Measurements from ENCODE around the gene ATAD5. TPM values are rescaled to one million over a fixed set of nuclear protein-coding genes. Genes with fewer than 3 reads are reported as not detected.

The ATAD5 gene
- total RNA-seq, 1 experiment from 2014 or later, result 26.0 TPM

DNA sequence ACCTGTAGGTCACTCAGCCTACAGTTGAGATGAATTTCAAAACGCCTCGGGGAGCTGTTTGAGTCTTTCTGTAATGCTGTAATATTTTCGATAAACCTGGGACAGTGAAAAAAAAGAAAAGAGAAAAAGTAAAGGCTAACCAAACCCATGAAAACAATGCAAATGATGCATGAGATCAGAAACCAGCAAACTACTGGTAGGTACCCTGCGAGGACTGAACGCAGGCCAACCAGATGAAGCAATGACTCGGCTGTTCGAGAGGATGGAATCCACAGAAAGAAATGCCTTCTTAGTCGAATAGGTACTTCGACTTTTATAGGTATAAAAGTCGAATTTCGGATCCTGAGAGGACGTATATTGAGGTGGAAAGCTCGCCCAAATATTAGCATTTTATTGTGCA, 509 bp upstream of the ATAD5 start:
- CTCF ChIA-PET, result interaction anchor here (0.5 to 1.6 kb wide), 2 partner anchors 134 to 385 kb away, joined by 3 read pairs; no protein-coding TSS in a partner anchor
- H3K4me3 Mint-ChIP-seq, result peak overlapping the region; percentile 98
- POLR2A ChIA-PET, result no interaction called here

DNA sequence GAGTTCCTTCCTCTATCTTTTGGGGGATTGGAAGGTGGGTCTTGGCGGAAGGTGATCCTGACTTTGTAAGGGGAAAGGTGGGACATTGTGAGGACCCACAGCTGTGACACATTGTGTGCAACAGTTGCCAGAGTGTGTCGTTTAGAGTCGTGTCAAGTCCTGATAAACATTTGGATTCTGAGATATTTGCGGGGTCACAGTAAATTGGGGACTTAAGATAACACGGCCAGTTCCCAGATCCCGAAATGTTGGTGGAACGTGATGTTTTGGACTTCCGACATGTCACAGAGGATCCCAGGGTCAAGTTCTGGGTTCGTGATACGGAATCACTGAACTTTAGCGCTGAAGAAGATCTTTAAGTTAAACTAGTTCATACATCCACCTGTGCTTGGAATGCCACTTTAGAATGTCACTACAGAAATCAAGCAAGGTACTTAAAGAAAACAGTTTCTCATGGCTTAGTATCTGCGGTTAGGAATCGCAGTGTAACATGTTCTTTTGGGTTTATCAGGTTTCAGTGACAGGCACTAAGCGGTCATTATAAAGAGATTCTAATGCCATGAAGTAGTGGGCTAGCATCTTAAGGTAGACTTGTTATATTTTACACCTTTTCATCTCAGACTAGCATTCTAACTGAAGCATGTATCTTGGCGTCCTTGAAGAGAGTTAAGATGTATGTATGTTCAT, 815 bp downstream of the ATAD5 start:
- Mint-ChIP-seq H3K4me1 (peaks cover 19% of the 10 kb centered on the region), H3K27ac (peak overlapping the region; percentile 86), H3K27me3 (ENCODE audit: low read depth) (no peaks in the 10 kb centered on the region; the same call in 1 of the 2 replicates), H3K36me3 (peaks cover 23% of the 10 kb centered on the region), H3K9me3 (no peaks in the 10 kb centered on the region), H3K4me3 (peak overlapping the region; percentile 98)
- POLR2A ChIA-PET, result no interaction called here
- CTCF ChIA-PET, result no interaction called here
- no peak for DNase-seq (ENCODE audit: low spot score)
- TF ChIP-seq, protein P1, sequence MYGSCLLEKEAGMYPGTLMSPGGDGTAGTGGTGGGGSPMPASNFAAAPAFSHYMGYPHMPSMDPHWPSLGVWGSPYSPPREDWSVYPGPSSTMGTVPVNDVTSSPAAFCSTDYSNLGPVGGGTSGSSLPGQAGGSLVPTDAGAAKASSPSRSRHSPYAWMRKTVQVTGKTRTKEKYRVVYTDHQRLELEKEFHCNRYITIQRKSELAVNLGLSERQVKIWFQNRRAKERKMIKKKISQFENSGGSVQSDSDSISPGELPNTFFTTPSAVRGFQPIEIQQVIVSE (CRISPR knock-in tag; IDR thresholded peaks at IDR 0.05; ENCODE audit: borderline replicate concordance), result no peak
- TF ChIP-seq E2F5 (CRISPR knock-in tag; IDR thresholded peaks at IDR 0.05), result no peak
- TF ChIP-seq ZBTB21 (CRISPR knock-in tag; IDR thresholded peaks at IDR 0.05; ENCODE audit: borderline replicate concordance), result no peak
- TF ChIP-seq, protein P2, sequence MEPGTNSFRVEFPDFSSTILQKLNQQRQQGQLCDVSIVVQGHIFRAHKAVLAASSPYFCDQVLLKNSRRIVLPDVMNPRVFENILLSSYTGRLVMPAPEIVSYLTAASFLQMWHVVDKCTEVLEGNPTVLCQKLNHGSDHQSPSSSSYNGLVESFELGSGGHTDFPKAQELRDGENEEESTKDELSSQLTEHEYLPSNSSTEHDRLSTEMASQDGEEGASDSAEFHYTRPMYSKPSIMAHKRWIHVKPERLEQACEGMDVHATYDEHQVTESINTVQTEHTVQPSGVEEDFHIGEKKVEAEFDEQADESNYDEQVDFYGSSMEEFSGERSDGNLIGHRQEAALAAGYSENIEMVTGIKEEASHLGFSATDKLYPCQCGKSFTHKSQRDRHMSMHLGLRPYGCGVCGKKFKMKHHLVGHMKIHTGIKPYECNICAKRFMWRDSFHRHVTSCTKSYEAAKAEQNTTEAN (CRISPR knock-in tag; IDR thresholded peaks at IDR 0.05), result no peak
- TF ChIP-seq PREB (CRISPR knock-in tag; IDR thresholded peaks at IDR 0.05; ENCODE audit: borderline replicate concordance), result no peak
- TF ChIP-seq CBFB (CRISPR knock-in tag; IDR thresholded peaks at IDR 0.05; ENCODE audit: low read depth), result no peak
- TF ChIP-seq MXD4 (CRISPR knock-in tag; IDR thresholded peaks at IDR 0.05; ENCODE audit: borderline replicate concordance), result no peak
- no peak for TF ChIP-seq CTCF (IDR thresholded peaks at IDR 0.05)
- no peak for TF ChIP-seq SP1 (CRISPR knock-in tag; conservative IDR thresholded peaks at IDR 0.05)
- TF ChIP-seq TEAD4 (CRISPR knock-in tag; IDR thresholded peaks at IDR 0.05), result no peak
- ATAC-seq, result no peak

More for the DNA sequence above, 509 bp upstream of the ATAD5 start:
- Mint-ChIP-seq H3K9me3 (no peaks in the 10 kb centered on the region), H3K36me3 (peaks cover 14% of the 10 kb centered on the region), H3K27ac (peak overlapping the region; percentile 86), H3K4me1 (peaks cover 19% of the 10 kb centered on the region), H3K27me3 (ENCODE audit: low read depth) (peaks cover 6% of the 10 kb centered on the region)
- DNase-seq (ENCODE audit: low spot score) (no peak), ATAC-seq (peak; percentile 55)
- TF ChIP-seq, protein P3, sequence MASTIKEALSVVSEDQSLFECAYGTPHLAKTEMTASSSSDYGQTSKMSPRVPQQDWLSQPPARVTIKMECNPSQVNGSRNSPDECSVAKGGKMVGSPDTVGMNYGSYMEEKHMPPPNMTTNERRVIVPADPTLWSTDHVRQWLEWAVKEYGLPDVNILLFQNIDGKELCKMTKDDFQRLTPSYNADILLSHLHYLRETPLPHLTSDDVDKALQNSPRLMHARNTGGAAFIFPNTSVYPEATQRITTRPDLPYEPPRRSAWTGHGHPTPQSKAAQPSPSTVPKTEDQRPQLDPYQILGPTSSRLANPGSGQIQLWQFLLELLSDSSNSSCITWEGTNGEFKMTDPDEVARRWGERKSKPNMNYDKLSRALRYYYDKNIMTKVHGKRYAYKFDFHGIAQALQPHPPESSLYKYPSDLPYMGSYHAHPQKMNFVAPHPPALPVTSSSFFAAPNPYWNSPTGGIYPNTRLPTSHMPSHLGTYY (CRISPR knock-in tag; IDR thresholded peaks at IDR 0.05), result no peak

DNA sequence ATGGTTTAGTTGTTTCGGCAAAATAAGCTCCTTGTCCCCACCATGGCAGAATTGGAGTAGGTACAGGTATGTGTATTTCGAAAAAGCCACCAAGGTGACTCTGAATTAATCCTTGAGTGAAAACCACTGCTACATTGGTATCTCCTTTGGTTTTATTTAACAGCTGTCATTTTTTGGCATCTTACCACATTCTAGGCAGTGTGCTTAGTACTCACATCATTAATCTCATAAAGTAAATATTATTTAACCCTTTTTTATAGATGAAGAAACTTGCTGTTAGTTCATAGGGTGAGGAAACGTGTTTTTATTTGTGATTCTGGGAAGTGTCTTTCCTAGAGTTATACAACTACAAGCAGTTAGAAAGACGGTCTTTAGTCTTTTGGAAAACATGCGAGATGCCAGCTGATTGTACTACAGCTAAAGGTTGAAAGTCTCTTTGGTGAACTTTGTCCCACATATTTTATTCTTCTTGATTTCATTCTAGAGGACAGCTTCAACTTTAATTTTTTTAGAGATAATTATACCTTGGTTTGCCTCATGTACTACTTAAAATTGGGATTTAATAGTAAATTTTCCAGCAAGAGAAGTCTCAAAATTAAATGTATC, 6.5 kb downstream of the ATAD5 start:
- H3K9me3 Mint-ChIP-seq, result no peaks in the 10 kb centered on the region
- no peak overlapping the region for H3K4me3 Mint-ChIP-seq
- CTCF ChIA-PET, result interaction anchor here (1.3 kb wide), 1 partner anchor 361 kb away, joined by 4 read pairs; the partner anchor contains the start of gene GOSR1
- no peak overlapping the region for H3K27ac Mint-ChIP-seq
- H3K36me3 Mint-ChIP-seq, result peaks cover 57% of the 10 kb centered on the region
- no peaks in the 10 kb centered on the region for H3K27me3 Mint-ChIP-seq (ENCODE audit: low read depth)
- DNase-seq (ENCODE audit: low spot score), result no peak
- no peak for ATAC-seq
- POLR2A ChIA-PET, result interaction anchor here (0.5 kb wide), 1 partner anchor 339 kb away, joined by 6 read pairs; no protein-coding TSS in a partner anchor
- peaks cover 1% of the 10 kb centered on the region for H3K4me1 Mint-ChIP-seq
- no peak for TF ChIP-seq ZNF416 (CRISPR knock-in tag; IDR thresholded peaks at IDR 0.05)
- no peak for TF ChIP-seq RELA (CRISPR knock-in tag; IDR thresholded peaks at IDR 0.05; ENCODE audit: borderline replicate concordance)
- no peak for TF ChIP-seq NR3C1 (CRISPR knock-in tag; conservative IDR thresholded peaks at IDR 0.05; ENCODE audit: low read depth)
- TF ChIP-seq PRDM15 (CRISPR knock-in tag; IDR thresholded peaks at IDR 0.05), result no peak
- TF ChIP-seq, protein P1 (CRISPR knock-in tag; IDR thresholded peaks at IDR 0.05; ENCODE audit: borderline replicate concordance), result no peak
- TF ChIP-seq JUN (CRISPR knock-in tag; IDR thresholded peaks at IDR 0.05), result no peak
- TF ChIP-seq TEAD1 (CRISPR knock-in tag; IDR thresholded peaks at IDR 0.05), result no peak
- no peak for TF ChIP-seq SMAD4 (CRISPR knock-in tag; IDR thresholded peaks at IDR 0.05)
- TF ChIP-seq GABPB1 (CRISPR knock-in tag; IDR thresholded peaks at IDR 0.05), result no peak
